K562 (cell line): ENCODE results near the gene TUBB6. TPM values are rescaled to one million over a fixed set of nuclear protein-coding genes. Genes with fewer than 3 reads are reported as not detected.

Source experiments
- BCL6 ChIP-seq: fragments of 250-450 bp; sonication (Bioruptor Pico); IDR thresholded peaks from 2 replicates; pipeline ENCODE4 v1.4.0; 2020
- BCOR ChIP-seq: fragments of 450-650 bp; IDR thresholded peaks from 2 replicates; pipeline ENCODE4 v1.6.1; 2016
- CBX8 ChIP-seq: fragments of 200-600 bp; sonication (generic); IDR thresholded peaks from 2 replicates; pipeline ENCODE4 v1.6.1; 2012; ENCODE audit warnings: borderline replicate concordance, mixed run types, low read depth, mild to moderate bottlenecking, moderate library complexity, mixed read lengths, low read length, control low read depth, inconsistent platforms; ENCODE audit not compliant: poor library complexity, severe bottlenecking; ENCODE audit errors: extremely low read depth
- EHMT2 ChIP-seq: fragments of 450-650 bp; IDR thresholded peaks from 2 replicates; pipeline ENCODE4 v1.6.1; 2018; ENCODE audit warnings: antibody characterized with exemption
- FOXK1 ChIP-seq: sonication (generic); formaldehyde crosslinking; IDR thresholded peaks from 2 replicates; pipeline ENCODE4 v1.8.0; 2022; ENCODE audit warnings: missing genetic modification reagents, mild to moderate bottlenecking, borderline replicate concordance
- FOXM1 ChIP-seq, 2 experiments: fragments of 450-650 bp in 1 of 2; sonication (generic) in 1 of 2; formaldehyde crosslinking in 1 of 2; IDR thresholded peaks; 2 replicates each; pipeline versions ENCODE4 v1.6.1 to v1.9.0; 2017 to 2022; ENCODE audit warnings: low read depth in 2 of 2, mild to moderate bottlenecking in 2 of 2, missing genetic modification reagents in 1 of 2, moderate library complexity in 1 of 2
- JUNB ChIP-seq: fragments of 450-650 bp; formaldehyde crosslinking; conservative IDR thresholded peaks from 2 replicates; pipeline ENCODE4 v1.4.0; 2020; ENCODE audit warnings: mild to moderate bottlenecking
- MAFF ChIP-seq: IDR thresholded peaks from 2 replicates; pipeline ENCODE4 v1.6.1; 2012; ENCODE audit warnings: low read length, improper control_type of control experiment
- PHF20 ChIP-seq: fragments of 450-650 bp; IDR thresholded peaks from 2 replicates; pipeline ENCODE4 v1.6.1; 2018; ENCODE audit not compliant: partially characterized antibody
- RAD21 ChIP-seq, 2 experiments: fragments of 250-450 bp in 1 of 2; fragments of 450-650 bp in 1 of 2; sonication (Bioruptor Pico) in 1 of 2; formaldehyde crosslinking in 1 of 2; IDR thresholded peaks in 1 of 2; conservative IDR thresholded peaks in 1 of 2; 2 replicates each; pipeline versions ENCODE4 v1.4.0 to v1.8.0; 2020 to 2022; ENCODE audit warnings: mild to moderate bottlenecking in 2 of 2, moderate library complexity in 1 of 2
- RB1 ChIP-seq: fragments of 450-650 bp; IDR thresholded peaks from 2 replicates; pipeline ENCODE4 v1.6.1; 2017; ENCODE audit warnings: low read depth, mild to moderate bottlenecking
- RBM34 ChIP-seq: fragments of 200-400 bp; formaldehyde crosslinking; IDR thresholded peaks from 2 replicates; pipeline ENCODE4 v1.6.1; 2018; ENCODE audit warnings: low read length, borderline replicate concordance; ENCODE audit not compliant: insufficient read depth
- RBM39 ChIP-seq: fragments of 200-400 bp; formaldehyde crosslinking; optimal IDR thresholded peaks from 2 replicates; pipeline ENCODE3; 2018; ENCODE audit warnings: low read depth, low read length
- SETDB1 ChIP-seq: IDR thresholded peaks from one replicate; pipeline ENCODE4 v1.6.1; 2012; ENCODE audit warnings: low read length, control low read depth, inconsistent platforms
- SMC3 ChIP-seq: conservative IDR thresholded peaks from 2 replicates; pipeline ENCODE4 v1.6.1; 2011; ENCODE audit warnings: low read depth, low read length, improper control_type of control experiment; ENCODE audit not compliant: insufficient read depth
- SRF ChIP-seq, 2 experiments: fragments of 250-450, 450-650 bp in 1 of 2; sonication (Bioruptor Pico) in 1 of 2; sonication (generic) in 1 of 2; formaldehyde crosslinking; IDR thresholded peaks; 2 replicates each; pipeline versions ENCODE4 v1.5.0 to v1.5.1; 2020 to 2022; ENCODE audit warnings: mild to moderate bottlenecking in 1 of 2, missing genetic modification reagents in 1 of 2
- TAF15 ChIP-seq: fragments of 200-400 bp; formaldehyde crosslinking; IDR thresholded peaks from 2 replicates; pipeline ENCODE4 v1.6.1; 2017; ENCODE audit warnings: mild to moderate bottlenecking, low read depth, low read length, moderate library complexity
- TAF7 ChIP-seq: fragments of 450-650 bp; IDR thresholded peaks from 2 replicates; pipeline ENCODE4 v1.6.1; 2016; ENCODE audit warnings: missing genetic modification characterization, missing compliant biosample characterization
- TFAP4 ChIP-seq: sonication (generic); formaldehyde crosslinking; IDR thresholded peaks from 2 replicates; pipeline ENCODE4 v1.8.0; 2022; ENCODE audit warnings: missing genetic modification reagents, mild to moderate bottlenecking, moderate library complexity, borderline replicate concordance
- THAP7 ChIP-seq: fragments of 250-450 bp; sonication (Bioruptor Pico); IDR thresholded peaks from 2 replicates; pipeline ENCODE4 v1.5.0; 2021
- TRIM25 ChIP-seq: fragments of 450-650 bp; IDR thresholded peaks from 2 replicates; pipeline ENCODE4 v1.7.0; 2016; ENCODE audit warnings: borderline replicate concordance
- XRCC4 ChIP-seq: IDR thresholded peaks from one replicate; pipeline ENCODE4 v1.6.1; 2011; ENCODE audit not compliant: insufficient read depth, insufficient read length; ENCODE audit errors: extremely low read depth
- ZFPM2 ChIP-seq: fragments of 250-450 bp; sonication (Bioruptor Pico); IDR thresholded peaks from 2 replicates; pipeline ENCODE4 v1.5.1; 2022; ENCODE audit warnings: mild to moderate bottlenecking
- ZKSCAN3 ChIP-seq: fragments of 250-450 bp; sonication (Bioruptor Pico); IDR thresholded peaks from 2 replicates; pipeline ENCODE4 v1.4.0; 2020
- ZNF830 ChIP-seq: fragments of 250-450 bp; sonication (Bioruptor Pico); IDR thresholded peaks from 2 replicates; pipeline ENCODE4 v1.5.0; 2021; ENCODE audit warnings: mild to moderate bottlenecking
- ZSCAN29 ChIP-seq: fragments of 450-650 bp; IDR thresholded peaks from 2 replicates; pipeline ENCODE4 v1.6.1; 2017
- ZZZ3 ChIP-seq: fragments of 450-650 bp; IDR thresholded peaks from 2 replicates; pipeline ENCODE4 v1.6.1; 2016; ENCODE audit warnings: antibody characterized with exemption, mild to moderate bottlenecking, moderate library complexity
- polyA plus RNA-seq, 8 experiments: library from polyadenylated mRNA; depleted of rRNA in 4 of 8; stranded (reverse) in 5 of 8; unstranded in 3 of 8; fragments of >200 nt; fragmentation: Nextera tagmentation in 2 of 8; fragmentation: Illumina TruSeq in 1 of 8; extraction: Ambion mirVana in 2 of 8; extraction: Trizol in 1 of 8; gene quantifications; 2 replicates each; pipeline versions ENCODE4 v1.2.1 to v1.2.3, GENCODE V29; 2011 to 2014; ENCODE audit warnings: inconsistent platforms in 1 of 8, missing spikeins in 1 of 8
- total RNA-seq, 7 experiments: library from RNA; depleted of rRNA in 6 of 7; stranded (reverse); fragments of >200 nt in 6 of 7; fragmentation: Illumina TruSeq in 2 of 7; extraction: Trizol in 2 of 7; gene quantifications; 2 replicates each; pipeline versions ENCODE4 v1.2.1 to v1.2.3, GENCODE V29; 2011 to 2021; ENCODE audit warnings: low replicate concordance in 1 of 7

The TUBB6 gene
- total and polyA plus RNA-seq, 9 of the 15 experiments (the other 6 are each of a cell fraction or from before 2014, with no cell fraction given): 43.9 to 404 (median 81.1) TPM

GRCh38 chr18:12283256-12283655, 24.8 kb upstream of the TUBB6 start (continued):
- TF ChIP-seq CBX8: no peak
- TF ChIP-seq FOXK1 (CRISPR knock-in tag): no peak
- no peak for TF ChIP-seq FOXM1 (IDR thresholded peaks at IDR 0.05; ENCODE audit: low read depth)
- TF ChIP-seq FOXM1 (CRISPR knock-in tag; IDR thresholded peaks at IDR 0.05; ENCODE audit: low read depth): no peak
- no peak for TF ChIP-seq XRCC4
- no peak for TF ChIP-seq ZZZ3
- TF ChIP-seq EHMT2: no peak
- TF ChIP-seq TAF15: no peak
- no peak for TF ChIP-seq ZFPM2 (CRISPR knock-in tag)
- peak; percentile 33; the same call in 1 of the 2 replicates for TF ChIP-seq TFAP4 (CRISPR knock-in tag)
- TF ChIP-seq RBM34: no peak
- no peak for TF ChIP-seq ZKSCAN3 (CRISPR knock-in tag)
- no peak for TF ChIP-seq MAFF
- TF ChIP-seq TRIM25: no peak
- no peak for TF ChIP-seq JUNB
- TF ChIP-seq ZSCAN29: no peak
- TF ChIP-seq RAD21 (CRISPR knock-in tag; conservative IDR thresholded peaks at IDR 0.05 in 1 of 2, IDR thresholded peaks at IDR 0.05 in 1 of 2): peak; percentile 63 to 87
- no peak for TF ChIP-seq TAF7 (tag)
- peak; percentile 67 for TF ChIP-seq BCOR
- TF ChIP-seq PHF20: no peak
- TF ChIP-seq RBM39: no peak
- TF ChIP-seq SRF (CRISPR knock-in tag; IDR thresholded peaks at IDR 0.05): peak in 1 of 2 experiments; percentile 94; a peak in 1 of 4 replicates
- peak; percentile 46; the same call in 1 of the 2 replicates for TF ChIP-seq RB1
- no peak for TF ChIP-seq ZNF830 (CRISPR knock-in tag)
- TF ChIP-seq SMC3: peak; percentile 53
- no peak for TF ChIP-seq SETDB1
- no peak for TF ChIP-seq THAP7 (CRISPR knock-in tag)
- TF ChIP-seq BCL6 (CRISPR knock-in tag): no peak
